Parathyroid adenoma (tissue), 2 donors: ENCODE results near the gene TNP1.
A peak's percentile ranks its signal among the peaks of the same experiment; 100 is the strongest.

ENCODE experiments used
- H2AFZ ChIP-seq: fragments of 300-600 bp; sonication (generic); one replicate; pipeline ENCODE4 v1.7.0; 2017; ENCODE audit warnings: antibody characterized with exemption, mild to moderate bottlenecking
- H3K27ac ChIP-seq: fragments of 300-600 bp; sonication (generic); one replicate; pipeline ENCODE4 v1.7.0; 2017
- H3K27me3 ChIP-seq: fragments of 300-600 bp; sonication (generic); one replicate; pipeline ENCODE4 v1.7.0; 2017; ENCODE audit warnings: low read length; ENCODE audit not compliant: control insufficient read depth, insufficient read depth
- H3K36me3 ChIP-seq: fragments of 300-600 bp; sonication (generic); one replicate; pipeline ENCODE4 v1.7.0; 2017; ENCODE audit warnings: low read length; ENCODE audit not compliant: control insufficient read depth, insufficient read depth
- H3K4me1 ChIP-seq: fragments of 300-600 bp; sonication (generic); one replicate; pipeline ENCODE4 v1.7.0; 2017; ENCODE audit warnings: control low read depth
- H3K4me2 ChIP-seq: fragments of 300-600 bp; sonication (generic); one replicate; pipeline ENCODE4 v1.7.0; 2017; ENCODE audit warnings: low read length
- H3K4me3 ChIP-seq: fragments of 300-600 bp; sonication (generic); one replicate; pipeline ENCODE4 v1.7.0; 2017; ENCODE audit warnings: low read depth, low read length
- H3K79me2 ChIP-seq: fragments of 300-600 bp; sonication (generic); one replicate; pipeline ENCODE4 v1.7.0; 2017; ENCODE audit warnings: control low read depth
- H3K9ac ChIP-seq: fragments of 300-600 bp; sonication (generic); one replicate; pipeline ENCODE4 v1.7.0; 2017; ENCODE audit warnings: mild to moderate bottlenecking
- H3K9me3 ChIP-seq: fragments of 300-600 bp; sonication (generic); one replicate; pipeline ENCODE4 v1.7.0; 2017; ENCODE audit warnings: low read length; ENCODE audit not compliant: control insufficient read depth
- CTCF ChIP-seq: fragments of 300-600 bp; sonication (generic); IDR thresholded peaks from one replicate; pipeline ENCODE4 v1.7.0; 2017; ENCODE audit warnings: antibody characterized with exemption, mild to moderate bottlenecking
- donor health status: primary hyperparathyroidism.

Gene TNP1

GRCh38 chr2:216858312-216858711 is 1.6 kb downstream of the TNP1 start:
- H3K4me2 ChIP-seq = no peak overlapping the region
- peaks cover 8% of the 10 kb centered on the region for H3K4me1 ChIP-seq
- no peak for TF ChIP-seq CTCF

DNA sequence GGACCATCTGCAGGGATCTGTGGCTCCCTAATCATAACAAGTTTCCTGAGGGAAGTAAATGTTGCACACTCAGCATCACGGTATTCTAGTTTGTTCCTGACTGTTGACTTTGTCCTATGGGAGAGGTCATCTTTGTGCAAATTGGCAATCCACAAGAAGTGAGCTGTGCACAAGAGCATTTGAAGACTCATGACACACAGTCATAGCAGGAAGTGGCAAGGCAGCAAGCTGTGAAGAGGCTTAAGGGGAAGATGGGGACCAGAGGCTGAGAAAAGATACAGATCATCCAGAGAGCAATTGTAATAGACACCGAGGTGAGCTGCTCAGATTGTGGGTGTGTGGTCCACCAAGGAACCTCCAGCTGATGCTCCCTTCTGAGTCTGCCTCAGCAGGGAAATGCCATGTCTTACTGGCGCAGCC is 2.7 kb downstream of the TNP1 start:
- no peak for TF ChIP-seq CTCF
- no peak overlapping the region for H3K9ac ChIP-seq
- no peaks in the 10 kb centered on the region for H3K79me2 ChIP-seq
- H3K9me3 ChIP-seq = no peaks in the 10 kb centered on the region
- no peaks in the 10 kb centered on the region for H3K27me3 ChIP-seq
- H3K4me1 ChIP-seq = peaks cover 8% of the 10 kb centered on the region
- no peak overlapping the region for H3K27ac ChIP-seq
- H2AFZ ChIP-seq = peak overlapping the region; percentile 45
- no peak overlapping the region for H3K4me2 ChIP-seq
- H3K36me3 ChIP-seq = no peaks in the 10 kb centered on the region
- H3K4me3 ChIP-seq = no peak overlapping the region

More at GRCh38 chr2:216858312-216858711, 1.6 kb downstream of the TNP1 start:
- Histone ChIP-seq H3K79me2 (no peaks in the 10 kb centered on the region), H3K9me3 (no peaks in the 10 kb centered on the region), H3K27me3 (no peaks in the 10 kb centered on the region), H2AFZ (no peak overlapping the region), H3K27ac (no peak overlapping the region), H3K36me3 (no peaks in the 10 kb centered on the region), H3K9ac (no peak overlapping the region), H3K4me3 (no peak overlapping the region)

DNA sequence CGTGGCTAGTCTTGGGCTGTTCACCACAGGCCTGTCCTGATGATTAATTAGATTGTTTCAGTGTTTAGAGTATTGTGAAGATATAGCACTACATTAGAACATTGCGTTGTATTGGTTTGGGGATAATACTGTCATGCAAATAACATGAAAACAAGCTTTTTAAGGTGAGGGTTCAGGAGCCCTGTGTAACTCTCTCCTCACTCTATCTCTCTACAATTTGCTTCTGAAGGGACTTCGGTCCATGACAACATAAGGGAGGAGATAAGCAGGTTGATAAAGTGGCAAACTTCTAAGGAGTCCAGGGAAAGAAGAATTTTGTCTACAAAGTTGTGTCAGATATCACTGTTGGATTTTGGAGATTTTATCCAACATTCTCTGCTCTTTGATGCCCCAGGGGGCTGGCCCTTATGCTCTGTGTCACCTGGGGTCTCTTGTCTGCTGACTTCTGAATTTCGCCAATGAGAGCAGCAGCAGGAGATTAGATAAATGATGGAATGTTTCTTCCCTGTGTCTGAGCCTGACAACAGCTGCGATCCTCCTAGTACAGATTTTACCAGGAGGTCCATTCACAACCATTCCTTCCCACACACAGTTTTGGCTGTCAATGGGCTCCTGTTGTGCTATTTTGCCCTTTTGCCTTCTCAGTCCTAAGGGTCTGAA is 3.3 kb downstream of the TNP1 start:
- Histone ChIP-seq H3K36me3 (no peaks in the 10 kb centered on the region), H3K27me3 (no peaks in the 10 kb centered on the region), H3K4me3 (no peak overlapping the region), H3K79me2 (no peaks in the 10 kb centered on the region), H2AFZ (peak overlapping the region; percentile 45), H3K9ac (no peak overlapping the region), H3K27ac (no peak overlapping the region), H3K4me2 (no peak overlapping the region), H3K4me1 (peaks cover 8% of the 10 kb centered on the region), H3K9me3 (no peaks in the 10 kb centered on the region)
- no peak for TF ChIP-seq CTCF

DNA sequence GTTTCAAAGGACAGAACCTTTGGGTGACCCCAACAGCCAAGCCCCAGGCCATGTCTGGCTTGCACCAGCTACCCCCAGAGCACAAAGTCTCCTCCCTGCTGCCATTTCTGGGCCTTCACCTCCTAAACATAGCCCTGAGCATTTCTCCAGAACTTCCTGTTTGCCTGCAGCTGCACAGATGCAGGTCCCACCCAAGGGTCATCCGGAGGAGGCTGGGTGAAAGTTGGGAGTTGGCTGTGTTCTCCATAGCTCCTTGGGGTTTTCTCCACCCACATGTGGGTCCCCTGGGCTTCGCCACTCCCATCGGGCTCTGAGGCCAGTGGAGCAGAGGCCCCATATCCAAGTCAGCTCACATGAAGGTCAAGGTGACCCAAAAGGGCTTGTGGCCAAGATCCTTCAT is 4.3 kb downstream of the TNP1 start:
- Histone ChIP-seq H3K36me3 (no peaks in the 10 kb centered on the region), H3K9ac (no peak overlapping the region), H3K4me2 (no peak overlapping the region), H3K79me2 (no peaks in the 10 kb centered on the region), H3K27me3 (no peaks in the 10 kb centered on the region), H3K4me3 (no peak overlapping the region), H2AFZ (no peak overlapping the region), H3K4me1 (peaks cover 8% of the 10 kb centered on the region), H3K9me3 (no peaks in the 10 kb centered on the region), H3K27ac (no peak overlapping the region)
- TF ChIP-seq CTCF = no peak

DNA sequence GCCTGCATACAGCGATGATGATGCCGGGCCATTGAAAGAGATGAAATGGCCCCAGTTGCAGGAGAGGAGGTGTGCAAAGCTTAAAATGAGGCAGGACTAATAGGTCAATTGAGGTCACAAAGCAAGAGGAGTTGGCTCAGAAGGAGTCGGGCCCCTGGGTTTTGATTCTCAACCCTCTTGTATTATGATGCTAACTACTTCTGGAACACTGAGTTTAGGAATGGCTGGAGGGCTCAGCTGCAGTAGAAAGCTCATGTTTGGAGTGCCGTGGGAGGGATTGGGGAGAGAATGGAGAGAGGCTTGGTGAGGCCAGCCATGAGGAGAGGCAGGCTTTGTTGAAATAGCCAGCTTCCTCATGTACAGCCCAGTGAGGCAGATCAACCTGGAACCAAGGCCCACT is 4.8 kb downstream of the TNP1 start:
- peaks cover 8% of the 10 kb centered on the region for H3K4me1 ChIP-seq
- H3K79me2 ChIP-seq = no peaks in the 10 kb centered on the region
- no peaks in the 10 kb centered on the region for H3K27me3 ChIP-seq
- no peaks in the 10 kb centered on the region for H3K36me3 ChIP-seq
- no peak for TF ChIP-seq CTCF
- no peak overlapping the region for H3K4me2 ChIP-seq
- no peak overlapping the region for H3K9ac ChIP-seq
- H3K4me3 ChIP-seq = no peak overlapping the region
- no peaks in the 10 kb centered on the region for H3K9me3 ChIP-seq
- H2AFZ ChIP-seq = no peak overlapping the region
- no peak overlapping the region for H3K27ac ChIP-seq
